K562 (cell line): ENCODE data around the gene COQ4. TPM values are rescaled to one million over a fixed set of nuclear protein-coding genes. Genes with fewer than 3 reads are reported as not detected.

ENCODE experiments used
- ATF7 ChIP-seq: fragments of 450-650 bp; IDR thresholded peaks from 2 replicates; pipeline ENCODE4 v1.7.1; 2014; ENCODE audit warnings: mild to moderate bottlenecking, moderate library complexity
- BHLHE40 ChIP-seq: IDR thresholded peaks from 2 replicates; pipeline ENCODE4 v1.6.1; 2011; ENCODE audit warnings: low read length, improper control_type of control experiment
- BMI1 ChIP-seq: fragments of 150-350 bp; IDR thresholded peaks from 2 replicates; pipeline ENCODE4 v1.6.1; 2014; ENCODE audit warnings: low read length
- DIDO1 ChIP-seq: fragments of 450-650 bp; IDR thresholded peaks from 2 replicates; pipeline ENCODE4 v1.6.1; 2016; ENCODE audit warnings: low read depth, missing biosample characterization, missing genetic modification characterization
- DNMT1 ChIP-seq: fragments of 450-650 bp; IDR thresholded peaks from 2 replicates; pipeline ENCODE4 v1.6.1; 2016; ENCODE audit warnings: antibody characterized with exemption, mild to moderate bottlenecking
- FOXJ3 ChIP-seq: sonication (generic); formaldehyde crosslinking; IDR thresholded peaks from 2 replicates; pipeline ENCODE4 v1.4.0; 2020; ENCODE audit warnings: mild to moderate bottlenecking, missing genetic modification reagents
- HOXB6 ChIP-seq: fragments of 250-450 bp; sonication (Bioruptor Pico); IDR thresholded peaks from 2 replicates; pipeline ENCODE4 v1.5.1; 2022; ENCODE audit warnings: mild to moderate bottlenecking, borderline replicate concordance
- KAT8 ChIP-seq: fragments of 450-650 bp; IDR thresholded peaks from 2 replicates; pipeline ENCODE4 v1.6.1; 2016; ENCODE audit warnings: low read depth, mild to moderate bottlenecking
- KLF1 ChIP-seq: fragments of 450-650 bp; IDR thresholded peaks from 2 replicates; pipeline ENCODE4 v1.6.1; 2016; ENCODE audit warnings: missing genetic modification characterization, missing compliant biosample characterization
- MAZ ChIP-seq, 2 experiments: fragments of 450-650 bp in 1 of 2; sonication (generic) in 1 of 2; formaldehyde crosslinking; IDR thresholded peaks in 1 of 2; conservative IDR thresholded peaks in 1 of 2; 2 replicates each; pipeline versions ENCODE4 v1.4.0 to v1.5.0; 2020; ENCODE audit warnings: mild to moderate bottlenecking in 1 of 2, missing genetic modification reagents in 1 of 2
- MCM3 ChIP-seq: fragments of 450-650 bp; IDR thresholded peaks from 2 replicates; pipeline ENCODE4 v1.6.1; 2016
- MEF2A ChIP-seq: IDR thresholded peaks from 2 replicates; pipeline ENCODE4 v1.6.1; 2011; ENCODE audit warnings: low read depth, mild to moderate bottlenecking, low read length, moderate library complexity; ENCODE audit not compliant: control insufficient read depth
- MTA3 ChIP-seq: fragments of 450-650 bp; formaldehyde crosslinking; IDR thresholded peaks from 2 replicates; pipeline ENCODE4 v1.6.1; 2017; ENCODE audit warnings: mild to moderate bottlenecking, borderline replicate concordance
- NFE2L1 ChIP-seq: fragments of 450-650 bp; IDR thresholded peaks from 2 replicates; pipeline ENCODE4 v1.6.1; 2016; ENCODE audit warnings: missing genetic modification characterization, low read depth, mild to moderate bottlenecking, missing compliant biosample characterization, moderate library complexity, borderline replicate concordance
- NONO ChIP-seq, 2 experiments: fragments of 200-400 bp in 1 of 2; fragments of 450-650 bp in 1 of 2; formaldehyde crosslinking in 1 of 2; IDR thresholded peaks; 2 replicates each; pipeline ENCODE4 v1.6.1; 2017; ENCODE audit warnings: low read depth in 2 of 2, mild to moderate bottlenecking in 2 of 2, moderate library complexity in 2 of 2, low read length in 1 of 2
- PML ChIP-seq: IDR thresholded peaks from 2 replicates; pipeline ENCODE4 v1.6.1; 2012; ENCODE audit warnings: low read length, inconsistent platforms
- RFX7 ChIP-seq: fragments of 250-450 bp; sonication (Bioruptor Pico); IDR thresholded peaks from 2 replicates; pipeline ENCODE4 v1.5.1; 2021; ENCODE audit warnings: mild to moderate bottlenecking
- SREBF1 ChIP-seq: fragments of 150-350 bp; IDR thresholded peaks from 2 replicates; pipeline ENCODE4 v1.6.1; 2014; ENCODE audit warnings: antibody characterized with exemption, low read depth, low read length, borderline replicate concordance
- THRB ChIP-seq: fragments of 450-650 bp; formaldehyde crosslinking; conservative IDR thresholded peaks from 2 replicates; pipeline ENCODE4 v1.4.0; 2022; ENCODE audit warnings: mild to moderate bottlenecking, missing genetic modification characterization
- ZBTB26 ChIP-seq: fragments of 450-650 bp; formaldehyde crosslinking; IDR thresholded peaks from 2 replicates; pipeline ENCODE4 v1.4.0; 2022; ENCODE audit warnings: missing genetic modification characterization
- ZBTB34 ChIP-seq: fragments of 250-450 bp; sonication (Bioruptor Pico); IDR thresholded peaks from 2 replicates; pipeline ENCODE4 v1.8.0; 2021; ENCODE audit warnings: mild to moderate bottlenecking, moderate library complexity
- ZFP1 ChIP-seq: fragments of 450-650 bp; formaldehyde crosslinking; IDR thresholded peaks from 2 replicates; pipeline ENCODE4 v1.4.0; 2020; ENCODE audit warnings: mild to moderate bottlenecking, mixed read lengths
- ZKSCAN1 ChIP-seq: fragments of 150-350 bp; IDR thresholded peaks from 2 replicates; pipeline ENCODE4 v1.6.1; 2016; ENCODE audit warnings: low read depth, low read length
- ZNF41 ChIP-seq: fragments of 250-450 bp; sonication (Bioruptor Pico); conservative IDR thresholded peaks from 2 replicates; pipeline ENCODE4 v1.4.0; 2020; ENCODE audit warnings: mild to moderate bottlenecking
- ZNF507 ChIP-seq: conservative IDR thresholded peaks from 2 replicates; pipeline ENCODE4 v1.6.1; 2017; ENCODE audit warnings: missing genetic modification characterization, missing compliant biosample characterization
- ZNF77 ChIP-seq: fragments of 250-450 bp; sonication (Bioruptor Pico); IDR thresholded peaks from 2 replicates; pipeline ENCODE4 v1.5.0; 2020
- ZNF785 ChIP-seq: fragments of 250-450 bp; sonication (Bioruptor Pico); IDR thresholded peaks from 2 replicates; pipeline ENCODE4 v1.4.0; 2020; ENCODE audit warnings: mild to moderate bottlenecking
- polyA plus RNA-seq, 8 experiments: library from polyadenylated mRNA; depleted of rRNA in 4 of 8; stranded (reverse) in 5 of 8; unstranded in 3 of 8; fragments of >200 nt; fragmentation: Nextera tagmentation in 2 of 8; fragmentation: Illumina TruSeq in 1 of 8; extraction: Ambion mirVana in 2 of 8; extraction: Trizol in 1 of 8; gene quantifications; 2 replicates each; pipeline versions ENCODE4 v1.2.1 to v1.2.3, GENCODE V29; 2011 to 2014; ENCODE audit warnings: inconsistent platforms in 1 of 8, missing spikeins in 1 of 8
- total RNA-seq, 7 experiments: library from RNA; depleted of rRNA in 6 of 7; stranded (reverse); fragments of >200 nt in 6 of 7; fragmentation: Illumina TruSeq in 2 of 7; extraction: Trizol in 2 of 7; gene quantifications; 2 replicates each; pipeline versions ENCODE4 v1.2.1 to v1.2.3, GENCODE V29; 2011 to 2021; ENCODE audit warnings: low replicate concordance in 1 of 7

COQ4 gene
- total and polyA plus RNA-seq, 9 of the 15 experiments (the other 6 are each of a cell fraction or from before 2014, with no cell fraction given), result 9.1 to 135 (median 67.2) TPM

- TF ChIP-seq RFX7, result peak; percentile 60; the same call in 1 of the 2 replicates
- no peak for TF ChIP-seq FOXJ3 (CRISPR knock-in tag)
- TF ChIP-seq BHLHE40, result peak; percentile 39; the same call in 1 of the 2 replicates
- TF ChIP-seq DNMT1, result no peak
- TF ChIP-seq DIDO1 (tag), result no peak
- TF ChIP-seq NONO (IDR thresholded peaks at IDR 0.05; ENCODE audit: low read depth in 2 of 2, low read length in 1 of 2), result no peak
- TF ChIP-seq ZBTB34, result no peak
- TF ChIP-seq MCM3, result no peak
- no peak for TF ChIP-seq KLF1
- TF ChIP-seq NFE2L1 (tag), result no peak
- no peak for TF ChIP-seq MEF2A
- no peak for TF ChIP-seq ZNF77 (CRISPR knock-in tag)
- peak; percentile 84 for TF ChIP-seq THRB (CRISPR knock-in tag)
- TF ChIP-seq MTA3, result no peak
- 0 out of 2 replicates have a peak, but pooled peaks have one; percentile 3 for TF ChIP-seq ZFP1
- peak; percentile 51; the same call in 1 of the 2 replicates for TF ChIP-seq ZKSCAN1
- no peak for TF ChIP-seq ATF7
- no peak for TF ChIP-seq PML
- no peak for TF ChIP-seq ZNF507 (tag)
- TF ChIP-seq MAZ (CRISPR knock-in tag; conservative IDR thresholded peaks at IDR 0.05 in 1 of 2, IDR thresholded peaks at IDR 0.05 in 1 of 2), result peak in 1 of 2 experiments; percentile 88; a peak in 2 of 4 replicates
- peak; percentile 54; the same call in 1 of the 2 replicates for TF ChIP-seq HOXB6
- no peak for TF ChIP-seq ZBTB26 (CRISPR knock-in tag)
- no peak for TF ChIP-seq ZNF41 (CRISPR knock-in tag)
- TF ChIP-seq BMI1, result no peak
- TF ChIP-seq ZNF785 (CRISPR knock-in tag), result no peak
- TF ChIP-seq SREBF1, result no peak
- TF ChIP-seq KAT8, result no peak
Measured at GRCh38 chr9:128275198-128276007, 47.2 kb upstream of the COQ4 start, which contains the start of gene GOLGA2 (continued).
